RWPE2 (cell line): Measurements from ENCODE around the gene AKAP6.

ENCODE experiments used
- ATAC-seq: fragments of 200-7000 bp; cut with Tn5 transposase; 3 replicates; pipeline ENCODE4 v1.9.1; 2021; ENCODE audit warnings: low read depth
- DNase-seq: peaks from one replicate; pipeline ENCODE4 v3.0.0-alpha.2; 2020; ENCODE audit warnings: low spot score
- H3K27ac ChIP-seq: fragments of 450-650 bp; 2 replicates; pipeline ENCODE4 v1.5.1; 2017; ENCODE audit warnings: mild to moderate bottlenecking; ENCODE audit not compliant: poor library complexity, severe bottlenecking
- H3K27me3 ChIP-seq: fragments of 250-450 bp; sonication (Bioruptor Pico); 2 replicates; pipeline ENCODE4 v1.5.1; 2021; ENCODE audit warnings: mild to moderate bottlenecking, moderate library complexity; ENCODE audit not compliant: insufficient read depth, poor library complexity, severe bottlenecking
- H3K36me3 ChIP-seq: fragments of 250-450 bp; sonication (Bioruptor Pico); 2 replicates; pipeline ENCODE4 v1.5.1; 2020; ENCODE audit warnings: low read depth, mild to moderate bottlenecking, moderate library complexity
- H3K4me1 ChIP-seq: fragments of 250-450 bp; sonication (Bioruptor Pico); 2 replicates; pipeline ENCODE4 v1.5.1; 2021; ENCODE audit warnings: mild to moderate bottlenecking, moderate library complexity; ENCODE audit not compliant: insufficient read depth, poor library complexity, severe bottlenecking
- H3K4me3 ChIP-seq: fragments of 250-450 bp; sonication (Bioruptor Pico); 2 replicates; pipeline ENCODE4 v1.5.1; 2021; ENCODE audit warnings: mild to moderate bottlenecking, moderate library complexity; ENCODE audit not compliant: severe bottlenecking
- H3K9me3 ChIP-seq: fragments of 250-450 bp; sonication (Bioruptor Pico); 2 replicates; pipeline ENCODE4 v1.5.1; 2021; ENCODE audit warnings: mild to moderate bottlenecking, moderate library complexity; ENCODE audit not compliant: severe bottlenecking
- TF ChIP-seq, protein P1 (sequence below): fragments of 450-650 bp; IDR thresholded peaks from one replicate; pipeline ENCODE4 v1.5.1; 2017; ENCODE audit warnings: mild to moderate bottlenecking, moderate library complexity; ENCODE audit not compliant: poor library complexity, severe bottlenecking

The AKAP6 gene

GRCh38 chr14:32342847-32343194, 13.7 kb downstream of the AKAP6 start:
- Histone ChIP-seq H3K27me3 (no peaks in the 10 kb centered on the region), H3K4me1 (peaks cover 37% of the 10 kb centered on the region), H3K27ac (peak overlapping the region; percentile 96), H3K36me3 (no peaks in the 10 kb centered on the region), H3K9me3 (no peaks in the 10 kb centered on the region), H3K4me3 (no peak overlapping the region)
- no peak for DNase-seq
- TF ChIP-seq, protein P1, sequence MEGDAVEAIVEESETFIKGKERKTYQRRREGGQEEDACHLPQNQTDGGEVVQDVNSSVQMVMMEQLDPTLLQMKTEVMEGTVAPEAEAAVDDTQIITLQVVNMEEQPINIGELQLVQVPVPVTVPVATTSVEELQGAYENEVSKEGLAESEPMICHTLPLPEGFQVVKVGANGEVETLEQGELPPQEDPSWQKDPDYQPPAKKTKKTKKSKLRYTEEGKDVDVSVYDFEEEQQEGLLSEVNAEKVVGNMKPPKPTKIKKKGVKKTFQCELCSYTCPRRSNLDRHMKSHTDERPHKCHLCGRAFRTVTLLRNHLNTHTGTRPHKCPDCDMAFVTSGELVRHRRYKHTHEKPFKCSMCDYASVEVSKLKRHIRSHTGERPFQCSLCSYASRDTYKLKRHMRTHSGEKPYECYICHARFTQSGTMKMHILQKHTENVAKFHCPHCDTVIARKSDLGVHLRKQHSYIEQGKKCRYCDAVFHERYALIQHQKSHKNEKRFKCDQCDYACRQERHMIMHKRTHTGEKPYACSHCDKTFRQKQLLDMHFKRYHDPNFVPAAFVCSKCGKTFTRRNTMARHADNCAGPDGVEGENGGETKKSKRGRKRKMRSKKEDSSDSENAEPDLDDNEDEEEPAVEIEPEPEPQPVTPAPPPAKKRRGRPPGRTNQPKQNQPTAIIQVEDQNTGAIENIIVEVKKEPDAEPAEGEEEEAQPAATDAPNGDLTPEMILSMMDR: no peak
- no peak for ATAC-seq

DNA sequence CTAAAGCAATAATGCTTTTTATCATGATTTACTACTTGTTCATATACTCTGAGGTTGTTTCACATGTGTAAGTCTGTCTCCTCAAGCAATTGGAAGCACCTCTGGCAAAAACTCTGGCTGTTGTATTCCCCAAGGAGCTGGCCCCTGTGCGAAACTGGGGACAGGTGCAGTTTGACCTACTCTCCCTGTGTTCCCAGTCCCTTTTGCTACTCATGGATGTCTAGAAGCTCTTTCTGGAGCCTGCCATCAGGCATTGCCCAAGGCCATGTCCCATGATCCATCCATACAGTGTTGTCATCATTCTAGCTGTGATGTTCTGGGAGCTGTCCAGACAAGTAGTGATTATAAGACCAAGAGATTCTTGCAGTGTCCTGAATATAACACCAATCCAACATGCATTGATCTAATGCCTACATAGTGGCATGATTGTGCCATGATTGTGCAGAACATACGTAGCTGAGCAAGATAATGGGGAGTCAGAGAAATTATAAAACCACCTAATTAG, 14.9 kb downstream of the AKAP6 start:
- TF ChIP-seq, protein P1: no peak

DNA sequence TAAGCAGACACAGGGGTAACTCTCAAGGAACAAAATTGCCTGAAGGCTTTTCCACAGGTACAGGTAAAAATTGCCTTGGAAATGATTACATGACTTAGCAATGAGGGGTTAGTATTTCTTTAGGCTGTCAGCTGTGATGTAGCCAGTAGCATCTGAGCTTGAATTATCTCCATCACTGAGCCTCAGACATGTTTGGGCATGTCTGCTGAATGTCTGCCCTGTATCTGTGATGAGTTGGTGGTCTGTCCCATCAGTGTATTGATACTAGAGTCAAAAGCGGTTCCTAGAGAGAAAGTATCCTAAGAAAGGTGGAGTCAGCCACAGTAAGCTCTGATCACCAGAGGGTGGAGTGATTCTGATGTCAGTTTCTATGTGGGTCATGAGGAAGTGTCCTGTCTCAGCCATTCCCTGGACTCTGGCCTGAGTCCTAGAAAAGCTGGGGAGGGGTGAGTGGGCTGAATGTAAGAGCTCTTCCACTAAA, 16.3 kb downstream of the AKAP6 start:
- peak; percentile 15; the same call in 2 of the 3 replicates for ATAC-seq
- no peak for DNase-seq
- Histone ChIP-seq H3K36me3 (no peaks in the 10 kb centered on the region), H3K27me3 (no peaks in the 10 kb centered on the region), H3K9me3 (no peaks in the 10 kb centered on the region), H3K4me3 (no peak overlapping the region), H3K27ac (peak overlapping the region; percentile 96), H3K4me1 (peaks cover 48% of the 10 kb centered on the region)
- TF ChIP-seq, protein P1: no peak

More for the DNA sequence above, 14.9 kb downstream of the AKAP6 start:
- Histone ChIP-seq H3K36me3 (no peaks in the 10 kb centered on the region), H3K27ac (peak overlapping the region; percentile 96), H3K4me3 (no peak overlapping the region), H3K4me1 (peaks cover 41% of the 10 kb centered on the region), H3K27me3 (no peaks in the 10 kb centered on the region), H3K9me3 (no peaks in the 10 kb centered on the region)
- ATAC-seq (no peak; the same call in 2 of the 3 replicates), DNase-seq (no peak)

DNA sequence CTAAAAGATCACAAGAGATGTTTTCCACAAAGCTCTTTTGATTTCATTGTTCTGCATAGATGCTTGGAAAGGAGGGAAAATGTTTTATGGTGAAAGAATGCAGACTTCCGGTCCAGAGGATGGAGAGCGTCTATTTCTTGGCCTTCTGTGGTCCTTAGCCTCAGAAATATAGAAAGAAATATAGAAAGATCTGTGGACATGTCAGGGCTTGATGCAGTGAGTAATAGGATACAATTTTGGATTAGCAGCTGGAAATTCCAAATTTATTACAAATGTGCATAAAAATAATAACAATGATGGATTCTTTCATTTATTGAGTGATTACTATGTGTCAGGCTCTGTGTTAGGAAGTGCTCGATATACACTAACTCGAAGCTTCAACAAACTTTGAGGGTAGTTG, 20.2 kb downstream of the AKAP6 start:
- peak; percentile 72 for ATAC-seq
- Histone ChIP-seq H3K4me3 (no peak overlapping the region), H3K36me3 (no peaks in the 10 kb centered on the region), H3K27ac (peak overlapping the region; percentile 68), H3K9me3 (no peaks in the 10 kb centered on the region), H3K4me1 (peaks cover 21% of the 10 kb centered on the region), H3K27me3 (no peaks in the 10 kb centered on the region)
- TF ChIP-seq, protein P1: no peak
- no peak for DNase-seq

GRCh38 chr14:32350020-32350419, 20.9 kb downstream of the AKAP6 start:
- no peak for ATAC-seq

More at GRCh38 chr14:32350020-32350419, 20.9 kb downstream of the AKAP6 start:
- no peaks in the 10 kb centered on the region for H3K27me3 ChIP-seq
- peaks cover 15% of the 10 kb centered on the region for H3K4me1 ChIP-seq
- H3K4me3 ChIP-seq: no peak overlapping the region
- H3K27ac ChIP-seq: peak overlapping the region; percentile 68
- no peaks in the 10 kb centered on the region for H3K36me3 ChIP-seq
- TF ChIP-seq, protein P1: no peak
- no peaks in the 10 kb centered on the region for H3K9me3 ChIP-seq
- no peak for DNase-seq
